A549 (cell line): ENCODE measurements around the gene TRIM72. TPM values are rescaled to one million over a fixed set of nuclear protein-coding genes. Genes with fewer than 3 reads are reported as not detected.
A peak's percentile ranks its signal among the peaks of the same experiment; 100 is the strongest.

Experiments used
- ATAC-seq, 2 experiments: fragments of 200-7000 bp in 1 of 2; fragments of >200 bp in 1 of 2; cut with Nextera tagmentation in 1 of 2; cut with Tn5 transposase in 1 of 2; 3 replicates each; pipeline versions ENCODE4 v1.8.0 to v1.9.1; 2018 to 2020; ENCODE audit warnings: mild to moderate bottlenecking in 1 of 2, moderate library complexity in 1 of 2
- CTCF ChIA-PET: fragments of 300-600 bp; sonication (Branson Sonifier 250); formaldehyde crosslinking; extraction: SDS; loops from one replicate; lab custom pipeline; 2021; ENCODE audit warnings: antibody characterized with exemption, inconsistent platforms; lab: Yijun Ruan, JAX
- POLR2A ChIA-PET: fragments of 350-600 bp; formaldehyde crosslinking; extraction: SDS; loops from one replicate; lab custom pipeline; 2021; ENCODE audit warnings: antibody characterized with exemption, inconsistent platforms; lab: Yijun Ruan, JAX
- DNase-seq, 2 experiments: peaks; one replicate each; pipeline versions ENCODE4 v3.0.0 to v3.0.0-alpha.2; 2011 to 2016; ENCODE audit warnings: low read depth in 1 of 2, low spot score in 1 of 2
- FAIRE-seq: peaks from 2 replicates; lab custom pipeline; 2011; peaks lifted over from hg19 to GRCh38; lab: Jason Lieb, UNC
- H3K27ac ChIP-seq, 2 experiments: fragments of >200 bp; sonication (Bioruptor Twin); formaldehyde crosslinking; 3 replicates each; pipeline ENCODE4 v1.5.1; 2016 to 2017
- H3K4me1 ChIP-seq: fragments of >200 bp; sonication (Bioruptor Twin); formaldehyde crosslinking; 3 replicates; pipeline ENCODE4 v1.6.1; 2016
- H3K4me2 ChIP-seq: fragments of >200 bp; sonication (Bioruptor Twin); formaldehyde crosslinking; 3 replicates; pipeline ENCODE4 v1.6.1; 2016
- H3K4me3 ChIP-seq: fragments of >200 bp; sonication (Bioruptor Twin); formaldehyde crosslinking; 3 replicates; pipeline ENCODE4 v1.5.1; 2016
- H3K9me3 ChIP-seq: fragments of >200 bp; sonication (Bioruptor Twin); formaldehyde crosslinking; 3 replicates; pipeline ENCODE4 v1.6.1; 2016
- ATOH8 ChIP-seq: fragments of 250-450 bp; sonication (Bioruptor Pico); IDR thresholded peaks from 2 replicates; pipeline ENCODE4 v1.5.0; 2020; ENCODE audit warnings: low read depth, mild to moderate bottlenecking, moderate library complexity
- CBX8 ChIP-seq: fragments of 200-600 bp; sonication (generic); IDR thresholded peaks from 2 replicates; pipeline ENCODE4 v1.6.1; 2016
- E2F6 ChIP-seq: IDR thresholded peaks from 2 replicates; pipeline ENCODE4 v1.6.1; 2012; ENCODE audit warnings: low read depth, borderline replicate concordance
- EP300 ChIP-seq, 2 experiments: fragments of >200 bp; sonication (Bioruptor Twin); formaldehyde crosslinking; IDR thresholded peaks; 2 replicates in 1 of 2; 3 replicates in 1 of 2; pipeline ENCODE4 v1.6.1; 2016 to 2017
- GATA3 ChIP-seq: IDR thresholded peaks from 2 replicates; pipeline ENCODE4 v1.6.1; 2012; ENCODE audit warnings: borderline replicate concordance
- HOXB5 ChIP-seq: fragments of 250-450 bp; sonication (Bioruptor Pico); IDR thresholded peaks from 2 replicates; pipeline ENCODE4 v1.5.0; 2020; ENCODE audit warnings: mild to moderate bottlenecking, moderate library complexity
- JUNB ChIP-seq: fragments of >200 bp; sonication (Bioruptor Twin); formaldehyde crosslinking; IDR thresholded peaks from 2 replicates; pipeline ENCODE4 v1.6.1; 2016
- KDM1A ChIP-seq: fragments of 200-600 bp; sonication (generic); IDR thresholded peaks from 2 replicates; pipeline ENCODE4 v1.6.1; 2016; ENCODE audit warnings: low read depth, mild to moderate bottlenecking
- MAFK ChIP-seq: fragments of 450-650 bp; IDR thresholded peaks from 2 replicates; pipeline ENCODE4 v1.6.1; 2014; ENCODE audit not compliant: partially characterized antibody
- POLR2AphosphoS2 ChIP-seq: conservative IDR thresholded peaks from 2 replicates; pipeline ENCODE4 v1.6.1; 2012; ENCODE audit warnings: low read length, improper control_type of control experiment, inconsistent platforms
- RCOR1 ChIP-seq: fragments of 150-350 bp; IDR thresholded peaks from 2 replicates; pipeline ENCODE4 v1.6.1; 2014; ENCODE audit warnings: antibody characterized with exemption, low read length, low read depth
- REST ChIP-seq: fragments of 200-600 bp; sonication (generic); IDR thresholded peaks from 2 replicates; pipeline ENCODE4 v1.6.1; 2016; ENCODE audit warnings: antibody characterized with exemption, mild to moderate bottlenecking, moderate library complexity
- RNF2 ChIP-seq: fragments of 200-600 bp; sonication (generic); IDR thresholded peaks from 2 replicates; pipeline ENCODE4 v1.6.1; 2016; ENCODE audit warnings: low read depth, mild to moderate bottlenecking, antibody characterized with exemption, moderate library complexity, borderline replicate concordance
- TFCP2L1 ChIP-seq: fragments of 250-450 bp; sonication (Bioruptor Pico); IDR thresholded peaks from 2 replicates; pipeline ENCODE4 v1.5.0; 2021; ENCODE audit warnings: mild to moderate bottlenecking
- TP53 ChIP-seq: fragments of 250-450 bp; sonication (Bioruptor Pico); IDR thresholded peaks from 2 replicates; pipeline ENCODE4 v1.5.0; 2021; ENCODE audit warnings: mild to moderate bottlenecking, moderate library complexity
- USF2 ChIP-seq: fragments of 450-650 bp; IDR thresholded peaks from 2 replicates; pipeline ENCODE4 v1.6.1; 2014; ENCODE audit warnings: antibody characterized with exemption
- WGBS: methylation state at CpG from one replicate; pipeline ENCODE4 v1.1.6; 2017; ENCODE audit errors: missing lambda C conversion rate; 5-methylcytosine and 5-hydroxymethylcytosine counted together
- polyA plus RNA-seq, 4 experiments: library from polyadenylated mRNA; depleted of rRNA in 3 of 4; stranded (reverse); fragments of >200 nt; fragmentation: RNase III in 1 of 4; extraction: RNeasy Plus Mini Kit Qiagen cat#74134 plus additional on column Dnase treatment in 1 of 4; gene quantifications; 2 replicates in 3 of 4; 3 replicates in 1 of 4; pipeline ENCODE4 v1.2.3, GENCODE V29; 2011 to 2017
- TF ChIP-seq, protein P1 (sequence below): fragments of >200 bp; sonication (Bioruptor Twin); formaldehyde crosslinking; IDR thresholded peaks from 3 replicates; pipeline ENCODE4 v1.6.1; 2016
- TF ChIP-seq, protein P2 (sequence below): fragments of 250-450 bp; sonication (Bioruptor Pico); IDR thresholded peaks from 2 replicates; pipeline ENCODE4 v1.5.0; 2021; ENCODE audit warnings: mild to moderate bottlenecking, moderate library complexity, borderline replicate concordance
- TF ChIP-seq, protein P3 (sequence below): fragments of >200 bp; sonication (Bioruptor Twin); formaldehyde crosslinking; IDR thresholded peaks from 2 replicates; pipeline ENCODE4 v1.6.1; 2016

The TRIM72 gene
- polyA plus RNA-seq, 2 of the 4 experiments (the other 2 are of a cell fraction), result 0.04 TPM; not detected in 1

- POLR2A ChIA-PET, result interaction anchor here (1.2 kb wide), 1 partner anchor 68 kb away, joined by 3 read pairs; the partner anchor contains the start of gene KAT8
- no peak for FAIRE-seq
These were observed 28.6 kb upstream of the TRIM72 start for GRCh38 chr16:31185339-31185738.

GRCh38 chr16:31186176-31186575 lies 27.7 kb upstream of the TRIM72 start:
- H3K4me1 ChIP-seq, result peaks cover 29% of the 10 kb centered on the region
- 96% methylated on average over 7 of the region's 7 CpGs for WGBS
- FAIRE-seq (no peak), DNase-seq (no peak), ATAC-seq (no peak)
- H3K4me2 ChIP-seq, result no peak overlapping the region
- CTCF ChIA-PET, result no interaction called here
- no peaks in the 10 kb centered on the region for H3K9me3 ChIP-seq
- H3K4me3 ChIP-seq, result no peak overlapping the region
- TF ChIP-seq JUNB (no peak), RCOR1 (no peak), REST (no peak), POLR2AphosphoS2 (no peak), TP53 (CRISPR knock-in tag) (no peak), HOXB5 (CRISPR knock-in tag) (no peak), MAFK (no peak), E2F6 (no peak), EP300 (IDR thresholded peaks at IDR 0.05) (no peak), ATOH8 (CRISPR knock-in tag) (no peak), KDM1A (no peak), CBX8 (no peak), RNF2 (no peak), USF2 (no peak), GATA3 (no peak)
- TF ChIP-seq, protein P1, sequence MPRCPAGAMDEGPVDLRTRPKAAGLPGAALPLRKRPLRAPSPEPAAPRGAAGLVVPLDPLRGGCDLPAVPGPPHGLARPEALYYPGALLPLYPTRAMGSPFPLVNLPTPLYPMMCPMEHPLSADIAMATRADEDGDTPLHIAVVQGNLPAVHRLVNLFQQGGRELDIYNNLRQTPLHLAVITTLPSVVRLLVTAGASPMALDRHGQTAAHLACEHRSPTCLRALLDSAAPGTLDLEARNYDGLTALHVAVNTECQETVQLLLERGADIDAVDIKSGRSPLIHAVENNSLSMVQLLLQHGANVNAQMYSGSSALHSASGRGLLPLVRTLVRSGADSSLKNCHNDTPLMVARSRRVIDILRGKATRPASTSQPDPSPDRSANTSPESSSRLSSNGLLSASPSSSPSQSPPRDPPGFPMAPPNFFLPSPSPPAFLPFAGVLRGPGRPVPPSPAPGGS, result no peak
- TF ChIP-seq, protein P2, sequence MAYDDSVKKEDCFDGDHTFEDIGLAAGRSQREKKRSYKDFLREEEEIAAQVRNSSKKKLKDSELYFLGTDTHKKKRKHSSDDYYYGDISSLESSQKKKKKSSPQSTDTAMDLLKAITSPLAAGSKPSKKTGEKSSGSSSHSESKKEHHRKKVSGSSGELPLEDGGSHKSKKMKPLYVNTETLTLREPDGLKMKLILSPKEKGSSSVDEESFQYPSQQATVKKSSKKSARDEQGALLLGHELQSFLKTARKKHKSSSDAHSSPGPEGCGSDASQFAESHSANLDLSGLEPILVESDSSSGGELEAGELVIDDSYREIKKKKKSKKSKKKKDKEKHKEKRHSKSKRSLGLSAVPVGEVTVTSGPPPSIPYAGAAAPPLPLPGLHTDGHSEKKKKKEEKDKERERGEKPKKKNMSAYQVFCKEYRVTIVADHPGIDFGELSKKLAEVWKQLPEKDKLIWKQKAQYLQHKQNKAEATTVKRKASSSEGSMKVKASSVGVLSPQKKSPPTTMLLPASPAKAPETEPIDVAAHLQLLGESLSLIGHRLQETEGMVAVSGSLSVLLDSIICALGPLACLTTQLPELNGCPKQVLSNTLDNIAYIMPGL (CRISPR knock-in tag), result no peak
- TF ChIP-seq, protein P3, sequence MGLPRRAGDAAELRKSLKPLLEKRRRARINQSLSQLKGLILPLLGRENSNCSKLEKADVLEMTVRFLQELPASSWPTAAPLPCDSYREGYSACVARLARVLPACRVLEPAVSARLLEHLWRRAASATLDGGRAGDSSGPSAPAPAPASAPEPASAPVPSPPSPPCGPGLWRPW, result no peak
- POLR2A ChIA-PET, result interaction anchor here (1.2 kb wide), 1 partner anchor 69 kb away, joined by 3 read pairs; the partner anchor contains the start of gene KAT8
- H3K27ac ChIP-seq, result no peak overlapping the region

More at GRCh38 chr16:31185339-31185738, 28.6 kb upstream of the TRIM72 start:
- Histone ChIP-seq H3K4me1 (peaks cover 29% of the 10 kb centered on the region), H3K4me2 (no peak overlapping the region), H3K9me3 (no peaks in the 10 kb centered on the region), H3K27ac (no peak overlapping the region)
- CTCF ChIA-PET, result interaction anchor here (0.7 kb wide), 1 partner anchor 11 kb away, joined by 3 read pairs; no protein-coding TSS in a partner anchor
- ATAC-seq, result no peak
- WGBS, result 73% methylated on average over 5 of the region's 5 CpGs
- TF ChIP-seq KDM1A (no peak), TFCP2L1 (CRISPR knock-in tag) (0 out of 2 replicates have a peak, but pooled peaks have one; percentile 52)
- TF ChIP-seq, all 56 proteins: peak for 1
- no peak overlapping the region for H3K4me3 ChIP-seq
- DNase-seq, result no peak
